HG03442 (cell line): ENCODE data around the gene GRIN2D.

ENCODE experiments used
- ATAC-seq: cut with Tn5 transposase; IDR thresholded peaks from one replicate; pipeline ENCODE4 v1.9.1; 2021; ENCODE audit warnings: mild to moderate bottlenecking, moderate library complexity; ENCODE audit not compliant: unreplicated experiment

GRIN2D gene

GRCh38 chr19:48436586-48436985, 43.1 kb downstream of the GRIN2D start:
- no peak for ATAC-seq

GRCh38 chr19:48441360-48442050, 48.0 kb downstream of the GRIN2D start:
- ATAC-seq, result no peak

- ATAC-seq, result no peak
Observed at GRCh38 chr19:48442116-48443035, 48.9 kb downstream of the GRIN2D start.

- no peak for ATAC-seq
Observed at GRCh38 chr19:48443256-48443655, 49.8 kb downstream of the GRIN2D start.
